ENCODE data around the gene TNFAIP1.
A peak's percentile ranks its signal among the peaks of the same experiment; 100 is the strongest.

Gene TNFAIP1

DNA sequence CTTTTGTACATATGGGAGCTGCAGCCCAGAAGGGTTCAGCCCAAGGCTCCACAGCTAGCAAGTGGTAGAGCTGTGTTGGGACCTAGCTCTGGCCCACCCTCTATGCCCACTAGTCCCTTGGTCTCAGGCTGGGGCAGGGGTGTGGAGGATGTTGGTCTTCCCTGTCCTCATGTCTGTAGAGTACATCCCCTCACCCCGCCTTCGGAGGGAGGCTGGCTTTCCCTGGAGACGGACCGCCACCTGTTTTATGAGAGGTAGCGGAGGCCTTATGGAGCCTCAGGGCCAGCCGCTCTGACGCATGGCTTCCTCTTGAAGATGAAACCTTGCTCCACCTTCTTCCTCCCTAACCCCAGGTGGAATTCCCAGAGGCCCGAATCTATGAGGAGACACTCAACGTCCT, 8.4 kb downstream of the TNFAIP1 start:
- FAIRE-seq (no peak), DNase-seq (ENCODE audit: extremely low spot score, insufficient read length, low read depth) (no peak)

DNA sequence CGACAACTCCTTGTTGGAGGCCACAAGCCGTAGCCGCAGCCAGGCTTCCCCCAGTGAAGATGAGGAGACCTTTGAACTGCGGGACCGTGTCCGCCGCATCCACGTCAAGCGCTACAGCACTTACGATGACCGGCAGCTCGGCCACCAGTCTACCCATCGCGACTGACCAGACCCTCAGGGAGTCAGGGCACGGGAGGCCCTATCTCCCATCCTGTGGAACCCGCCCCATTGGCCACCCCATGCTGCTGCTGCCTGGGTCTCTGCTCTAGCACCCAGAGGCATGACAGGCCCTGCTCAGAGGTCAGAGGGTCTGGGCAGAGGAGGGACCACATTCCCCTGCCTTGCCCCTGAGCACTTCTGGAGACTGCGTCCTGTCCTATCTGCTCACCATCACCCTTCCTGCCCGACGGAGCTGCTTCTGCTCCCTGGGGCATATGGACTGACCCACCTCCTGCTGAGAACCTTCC, 8.9 kb downstream of the TNFAIP1 start:
- no peak for DNase-seq (ENCODE audit: extremely low spot score, insufficient read length, low read depth)
- no peak for FAIRE-seq

DNA sequence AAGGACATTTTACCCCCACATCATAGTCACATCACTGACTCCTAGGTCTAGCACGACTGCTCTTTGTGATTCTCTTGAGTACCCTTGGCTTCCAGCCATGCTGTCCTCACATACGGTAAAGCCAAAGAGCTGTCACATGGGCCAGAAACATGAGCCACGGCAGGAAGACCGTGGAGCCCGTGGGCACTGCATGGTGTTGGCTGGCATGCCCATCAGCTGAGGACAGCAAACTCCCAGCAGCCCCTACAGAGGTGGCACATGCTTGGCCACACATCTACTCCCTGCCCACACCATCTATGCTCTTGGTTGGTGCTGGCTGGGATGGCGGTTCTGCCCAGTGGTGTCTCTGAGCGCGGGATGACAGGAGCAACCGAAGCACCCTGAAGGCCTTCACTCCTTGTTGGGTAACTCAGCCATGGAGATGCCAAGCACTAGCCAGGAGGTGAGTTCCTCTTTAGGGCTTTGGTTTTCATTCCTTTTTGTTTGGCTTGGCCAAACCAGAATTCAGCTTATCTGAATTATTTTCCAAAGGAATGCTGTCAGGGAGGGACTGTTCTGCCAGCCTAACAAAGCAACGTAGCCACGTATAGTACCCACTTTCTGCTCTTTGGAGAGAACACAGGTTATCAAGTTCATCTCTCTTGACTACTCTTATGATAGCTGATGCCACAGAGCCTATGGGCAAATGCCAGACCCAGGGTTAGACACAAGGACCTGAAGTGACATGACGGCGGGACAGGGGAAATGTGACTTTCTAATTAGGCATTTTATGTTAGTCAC, 10.0 kb downstream of the TNFAIP1 start:
- no peak for FAIRE-seq
- DNase-seq (ENCODE audit: extremely low spot score, insufficient read length, low read depth): no peak

DNA sequence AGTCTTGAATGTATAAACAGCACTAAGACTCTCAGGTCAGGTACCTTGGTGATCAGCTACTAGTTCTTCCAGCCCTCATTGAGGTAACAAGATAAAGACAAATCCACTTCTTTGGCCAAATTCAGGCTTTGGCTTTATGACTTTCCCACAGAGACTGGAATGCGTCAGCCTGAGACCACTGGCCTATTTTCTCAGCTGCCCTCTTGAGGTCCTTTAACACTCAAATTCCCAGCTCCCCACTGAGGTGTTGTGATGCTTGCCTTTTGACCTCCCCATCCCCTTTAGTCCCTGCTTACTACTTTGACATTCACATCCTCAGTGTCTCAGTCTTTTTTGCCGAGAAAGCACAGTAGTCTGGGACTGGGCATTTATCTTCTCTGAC, 10.6 kb downstream of the TNFAIP1 start:
- no peak for DNase-seq (ENCODE audit: extremely low spot score, insufficient read length, low read depth)
- no peak for FAIRE-seq

DNA sequence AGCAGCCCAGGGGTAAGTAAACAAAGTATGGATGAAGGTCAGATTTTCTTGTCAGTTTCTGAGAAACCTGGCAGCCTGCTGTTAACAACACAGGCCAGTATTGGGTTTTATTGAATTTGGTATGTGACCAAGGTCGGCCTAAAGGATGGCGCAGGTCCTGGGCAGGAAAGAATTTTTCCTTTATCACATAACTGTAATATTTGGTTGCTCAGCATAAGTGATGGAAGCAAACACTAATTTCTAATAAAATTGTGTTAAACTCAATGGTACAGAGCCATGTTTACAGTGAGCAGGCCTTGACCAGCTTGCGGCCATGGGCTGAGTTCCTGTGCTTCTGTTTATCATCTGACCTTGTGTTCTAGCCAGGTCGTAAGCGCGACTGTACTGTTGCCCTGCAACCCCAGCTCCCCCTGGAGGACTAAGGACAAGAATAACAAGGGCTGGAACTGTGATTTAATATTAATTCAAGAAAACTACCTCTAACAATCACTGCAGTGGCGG, 11.2 kb downstream of the TNFAIP1 start:
- FAIRE-seq (no peak), DNase-seq (ENCODE audit: extremely low spot score, insufficient read length, low read depth) (no peak)

DNA sequence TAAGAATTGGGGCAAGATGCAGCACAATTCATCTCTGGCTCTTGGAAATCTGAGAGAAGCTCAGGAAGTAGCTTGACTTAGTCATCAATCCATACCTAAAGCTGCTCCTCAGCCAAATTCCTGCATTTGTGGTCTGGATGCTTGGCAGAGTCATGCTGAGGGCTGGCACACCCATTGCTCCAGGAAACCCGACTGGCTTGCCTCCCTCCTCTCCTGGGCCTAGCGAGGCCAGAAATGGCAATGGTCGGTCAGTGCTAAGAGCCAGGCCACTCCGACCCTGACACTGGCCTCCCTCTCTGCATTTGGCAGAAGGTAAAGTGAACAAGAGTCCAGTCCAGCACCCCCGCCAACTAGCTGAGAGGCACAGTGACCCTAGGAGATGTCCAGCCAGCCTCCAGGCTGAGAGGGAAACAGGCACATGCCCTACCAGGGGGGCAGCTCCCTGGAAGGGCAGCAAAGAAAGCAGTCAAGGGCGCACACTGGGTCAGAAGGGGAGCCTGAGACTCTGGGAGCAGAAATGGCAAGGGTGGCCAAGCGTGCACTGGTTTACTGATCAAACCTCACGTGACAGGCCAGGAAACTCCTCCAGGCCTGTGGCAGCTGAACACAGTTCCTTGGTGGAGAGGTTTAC, 11.8 kb downstream of the TNFAIP1 start:
- FAIRE-seq (no peak), DNase-seq (ENCODE audit: extremely low spot score, insufficient read length, low read depth) (no peak)

DNA sequence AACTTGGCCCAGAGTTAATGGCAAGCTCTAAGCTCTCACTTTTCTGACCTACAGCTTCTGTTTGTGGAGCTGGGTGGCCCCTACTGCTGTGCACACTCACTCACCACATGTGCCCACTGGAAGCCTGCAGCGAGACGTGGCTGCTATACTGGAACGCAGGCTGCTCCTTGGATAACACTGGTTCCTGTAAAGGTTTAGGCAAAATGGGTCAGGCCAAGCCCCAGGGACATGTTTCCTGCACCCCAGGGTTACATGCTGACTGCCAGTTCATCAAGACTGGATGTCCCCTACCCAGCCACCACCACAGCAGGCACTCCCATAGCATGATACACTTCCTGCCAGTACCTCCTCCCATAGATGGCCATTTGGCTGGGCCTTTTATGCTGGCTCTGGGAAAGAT, 13.4 kb downstream of the TNFAIP1 start:
- FAIRE-seq (no peak), DNase-seq (ENCODE audit: extremely low spot score, insufficient read length, low read depth) (no peak)

DNA sequence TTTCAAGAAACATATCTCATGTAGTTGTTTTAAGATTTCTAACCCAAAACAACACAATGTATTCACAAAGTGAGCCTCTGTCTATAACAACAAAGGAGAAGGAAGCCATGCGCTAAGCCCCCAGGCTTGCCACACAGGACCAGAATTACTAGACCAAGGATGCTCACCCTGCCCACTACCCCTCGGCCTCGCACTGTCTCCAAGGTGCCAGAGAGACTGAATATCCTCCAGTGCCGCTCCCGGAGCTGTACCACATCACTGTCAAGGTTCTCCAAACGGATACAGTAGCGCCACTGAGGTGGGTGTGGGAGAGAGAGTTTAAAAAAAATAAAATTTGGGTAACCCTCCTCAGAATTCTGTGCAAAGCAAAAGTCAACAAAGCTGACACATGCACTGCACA, 14.7 kb downstream of the TNFAIP1 start:
- no peak for DNase-seq (ENCODE audit: extremely low spot score, insufficient read length, low read depth)
- no peak for FAIRE-seq

DNA sequence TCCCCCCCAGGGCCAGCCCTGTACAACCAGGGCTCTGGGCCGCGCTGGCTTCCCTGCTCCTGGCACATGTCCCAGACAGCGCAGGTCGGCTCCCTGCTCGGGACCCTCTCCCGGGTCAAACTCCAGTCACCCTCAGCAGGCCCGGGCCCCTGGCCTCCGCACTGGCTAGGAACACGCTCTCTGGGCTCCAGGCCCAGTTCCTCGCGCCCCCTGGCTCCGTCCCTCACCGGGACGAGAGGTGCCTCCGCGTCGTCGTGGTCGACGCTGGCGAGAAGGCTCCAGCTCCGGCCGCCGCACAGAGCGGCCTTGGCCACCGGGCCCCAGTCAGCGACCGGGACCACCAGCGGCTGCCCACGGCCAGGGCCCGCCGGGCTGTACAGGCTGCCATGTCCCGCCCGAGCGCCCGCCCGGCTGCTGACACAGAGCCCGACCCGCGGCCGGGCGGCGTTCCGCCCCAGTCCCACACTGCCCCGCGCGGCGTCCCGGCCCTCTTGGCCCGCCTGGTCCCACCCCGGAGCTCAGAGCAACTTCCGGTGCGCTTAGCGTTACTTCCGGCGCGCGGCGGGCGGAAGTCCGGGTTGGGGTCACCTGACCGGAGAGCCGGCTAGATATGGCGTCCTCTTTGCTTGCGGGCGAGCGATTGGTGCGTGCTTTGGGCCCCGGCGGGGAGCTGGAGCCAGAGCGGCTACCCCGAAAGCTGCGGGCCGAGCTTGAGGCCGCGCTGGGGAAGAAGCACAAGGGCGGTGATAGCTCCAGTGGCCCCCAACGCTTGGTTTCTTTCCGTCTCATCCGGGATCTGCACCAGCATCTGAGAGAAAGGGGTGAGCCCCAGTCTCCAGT, 21.7 kb downstream of the TNFAIP1 start, which contains the start of gene POLDIP2:
POLDIP2 (minus strand) TSS at position 467 of the 840 bp plus-strand sequence; CDS start at position 388, 79 bp downstream.
- DNase-seq (ENCODE audit: extremely low spot score, insufficient read length, low read depth): peak; percentile 93
- FAIRE-seq: peak; percentile 93

DNA sequence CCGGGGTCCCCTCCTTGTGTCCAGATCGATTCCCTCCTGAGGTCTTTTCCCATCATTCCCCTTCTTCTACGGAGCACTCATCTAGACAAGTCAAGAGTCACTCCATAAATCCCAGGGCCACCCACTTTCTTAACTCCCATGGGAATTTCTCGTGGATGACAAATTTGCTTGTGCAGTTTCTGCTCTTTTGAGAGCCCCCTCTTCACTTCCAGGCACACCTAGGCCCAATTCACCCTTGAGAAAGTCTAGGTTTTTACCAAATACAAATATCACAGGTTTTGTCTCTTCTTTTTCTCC, 22.3 kb downstream of the TNFAIP1 start:
- FAIRE-seq: no peak

DNA sequence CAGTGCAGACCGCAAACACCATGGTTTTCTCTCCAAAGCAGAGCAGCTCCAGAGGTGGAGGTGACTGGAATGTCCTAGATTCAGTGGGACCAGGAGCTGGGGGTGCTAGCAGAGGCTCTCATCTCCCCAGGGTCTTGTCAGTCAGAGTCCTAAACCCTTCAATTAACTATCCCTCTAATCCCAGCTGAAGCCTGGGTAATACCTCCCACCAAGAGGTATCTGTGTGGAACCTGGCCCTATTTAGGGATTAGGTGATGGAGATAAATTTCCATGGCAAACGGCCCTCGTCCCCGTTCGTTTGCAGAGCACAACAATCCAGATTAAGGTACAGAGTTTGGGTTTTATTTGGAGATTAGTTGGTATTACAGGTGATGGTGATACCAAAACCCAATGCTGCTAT, 27.6 kb downstream of the TNFAIP1 start:
- no peak for DNase-seq (ENCODE audit: extremely low spot score, insufficient read length, low read depth)
- no peak for FAIRE-seq

More for the DNA sequence above, 22.3 kb downstream of the TNFAIP1 start:
- DNase-seq (ENCODE audit: extremely low spot score, insufficient read length, low read depth): no peak

DNA sequence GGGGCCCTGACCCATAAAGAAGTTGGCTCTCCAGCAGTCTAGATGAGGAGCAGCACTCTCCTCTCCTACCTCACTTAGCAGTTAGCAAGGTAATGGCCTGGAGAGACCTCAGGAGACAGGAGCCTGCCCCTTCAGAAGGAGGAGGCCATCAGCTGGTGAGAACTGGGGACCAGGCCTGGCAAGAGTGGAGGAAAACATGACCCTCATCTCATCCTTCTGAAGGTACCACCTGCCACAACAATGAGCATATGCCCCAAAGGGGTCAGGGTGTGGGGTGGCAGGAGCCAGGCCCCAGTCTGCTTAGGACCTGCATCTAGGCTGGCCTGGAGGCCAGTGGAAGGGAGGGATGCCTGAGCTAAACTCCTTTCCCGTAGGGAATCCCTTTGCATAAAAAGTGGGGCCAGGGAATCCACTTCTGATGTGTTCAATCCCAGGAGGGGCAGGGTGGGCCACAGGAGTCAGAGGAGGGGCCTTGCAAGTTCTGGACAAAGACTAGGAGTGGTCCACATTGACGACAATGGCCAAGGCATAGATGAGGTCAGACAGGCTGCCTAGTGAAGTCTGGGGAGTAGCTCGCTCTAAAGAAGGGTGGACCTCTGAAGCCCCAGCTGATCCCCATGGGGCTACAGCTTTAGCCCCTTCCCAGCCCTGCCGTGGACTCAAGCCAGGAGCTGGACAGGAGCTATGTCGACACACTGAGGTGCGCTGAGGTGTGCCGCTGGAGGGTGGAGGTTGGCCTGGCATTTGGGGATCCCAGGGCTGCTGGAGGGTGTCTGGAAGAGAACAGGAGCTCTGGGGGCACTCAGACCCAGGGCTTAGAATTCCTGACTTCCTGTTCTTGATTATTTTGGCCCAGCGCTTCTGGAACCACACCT, 28.5 kb downstream of the TNFAIP1 start:
- DNase-seq (ENCODE audit: extremely low spot score, insufficient read length, low read depth) (no peak), FAIRE-seq (no peak)

DNA sequence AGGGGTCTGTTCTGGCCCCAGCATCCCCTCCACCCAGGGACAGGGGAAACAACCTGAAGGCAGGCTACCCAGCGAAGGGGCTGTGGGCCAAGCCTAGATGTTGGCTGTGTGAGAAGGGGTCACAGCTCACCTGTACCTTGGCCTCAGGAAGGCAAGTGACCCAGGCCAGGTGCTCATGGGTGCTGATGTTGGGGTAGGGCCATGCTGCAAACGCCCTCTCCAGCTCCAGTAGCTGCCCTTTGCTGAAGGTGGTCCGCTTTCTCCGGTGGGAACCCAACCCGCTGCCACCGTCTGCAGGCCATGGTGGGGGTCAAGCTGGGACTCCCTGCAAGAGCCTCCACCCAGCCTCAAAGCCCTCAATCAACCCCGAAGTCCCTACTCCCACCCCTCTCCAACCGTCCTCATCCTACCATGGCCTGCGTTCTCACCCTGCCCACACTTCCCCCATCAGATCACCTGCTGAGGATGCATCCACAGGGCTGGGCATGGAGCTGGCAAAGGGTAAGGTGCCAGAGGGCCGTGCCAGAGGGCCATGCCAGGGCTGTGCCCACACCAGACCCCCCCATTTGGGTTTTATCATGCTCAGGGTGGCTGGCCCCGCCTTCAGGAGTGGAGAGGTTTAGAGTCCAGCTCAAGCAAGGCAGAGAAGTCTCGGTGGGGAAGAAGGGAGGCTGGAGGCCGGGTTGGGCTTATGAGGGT, 29.3 kb downstream of the TNFAIP1 start, which contains the start of gene SEBOX:
SEBOX (minus strand) TSS at position 535 of the 699 bp plus-strand sequence; CDS start at position 487, 48 bp downstream.
- DNase-seq (ENCODE audit: extremely low spot score, insufficient read length, low read depth): no peak
- FAIRE-seq: no peak

DNA sequence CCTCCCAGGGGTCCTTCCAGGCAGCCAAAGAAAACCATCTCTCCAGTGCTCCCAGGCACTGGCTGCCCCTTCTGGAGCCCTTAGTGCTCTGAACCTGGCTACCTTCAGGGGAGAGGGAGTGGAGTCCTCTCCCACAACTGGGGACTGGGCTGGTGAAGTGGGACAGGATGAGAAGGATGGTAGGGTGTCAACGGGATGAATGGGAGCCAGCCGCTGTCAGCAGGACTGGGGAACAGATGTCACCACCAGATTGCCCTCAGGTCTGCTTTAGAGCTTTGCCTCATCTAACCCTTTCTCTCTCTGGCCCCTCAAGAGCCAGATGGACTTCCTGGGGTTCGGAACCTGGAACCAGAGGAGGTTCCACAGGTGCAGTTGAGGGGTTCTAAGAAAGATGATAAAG, 29.9 kb downstream of the TNFAIP1 start:
- FAIRE-seq (no peak), DNase-seq (ENCODE audit: extremely low spot score, insufficient read length, low read depth) (no peak)

DNA sequence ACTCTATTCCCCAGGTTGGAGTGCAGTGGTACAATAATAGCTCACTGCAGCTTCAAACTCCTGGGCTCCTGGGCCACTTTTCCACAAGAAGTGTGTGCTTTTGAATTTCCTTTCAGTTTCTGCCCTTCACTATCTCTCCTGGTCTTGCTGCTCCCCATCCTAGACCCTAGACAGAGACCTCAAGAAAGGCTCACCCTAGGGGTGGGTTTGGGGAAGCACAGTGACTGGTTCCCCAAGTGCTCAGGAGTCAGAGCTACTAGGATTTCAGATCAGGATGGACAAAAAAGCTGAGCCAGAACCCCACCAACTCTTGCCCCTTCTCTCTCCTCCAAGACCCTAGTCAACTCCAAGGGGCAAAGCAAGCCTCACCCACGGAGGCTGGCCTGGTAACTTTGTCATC, 31.0 kb downstream of the TNFAIP1 start:
- no peak for FAIRE-seq

DNA sequence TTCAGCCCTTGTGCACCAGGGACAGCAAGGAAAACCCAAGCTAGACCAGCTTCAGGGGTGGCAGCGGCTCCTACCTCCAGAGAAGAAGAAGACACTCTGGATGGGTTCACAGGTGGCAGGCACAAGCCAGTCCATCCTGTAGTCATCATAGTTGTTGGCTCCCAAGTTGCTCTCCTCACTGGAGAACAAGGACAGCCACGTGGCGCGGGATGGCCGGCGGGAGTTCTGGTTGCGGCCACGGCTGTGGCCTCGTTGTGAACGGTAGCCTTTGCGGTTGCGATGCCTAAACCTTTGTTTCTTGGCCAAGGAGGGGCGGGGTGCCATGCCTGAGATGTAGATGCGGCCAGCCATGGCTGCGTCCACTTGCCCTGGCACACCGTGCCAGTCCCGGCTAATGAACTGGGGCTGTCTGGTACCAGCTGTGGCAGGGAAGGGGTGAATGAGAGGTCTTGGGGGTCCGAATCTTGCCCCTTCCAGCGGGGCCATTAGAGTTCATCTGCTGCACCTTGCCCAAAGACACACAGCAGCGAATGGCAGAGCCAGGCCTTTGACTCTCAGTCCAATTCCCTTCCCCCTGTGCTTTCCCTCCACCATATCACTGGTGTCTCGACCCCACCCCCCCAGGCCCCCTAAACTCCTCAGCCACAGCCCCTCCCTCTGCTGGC, 32.2 kb downstream of the TNFAIP1 start:
- FAIRE-seq (no peak), DNase-seq (ENCODE audit: extremely low spot score, insufficient read length, low read depth) (no peak)

More for the DNA sequence above, 31.0 kb downstream of the TNFAIP1 start:
- no peak for DNase-seq (ENCODE audit: extremely low spot score, insufficient read length, low read depth)

DNA sequence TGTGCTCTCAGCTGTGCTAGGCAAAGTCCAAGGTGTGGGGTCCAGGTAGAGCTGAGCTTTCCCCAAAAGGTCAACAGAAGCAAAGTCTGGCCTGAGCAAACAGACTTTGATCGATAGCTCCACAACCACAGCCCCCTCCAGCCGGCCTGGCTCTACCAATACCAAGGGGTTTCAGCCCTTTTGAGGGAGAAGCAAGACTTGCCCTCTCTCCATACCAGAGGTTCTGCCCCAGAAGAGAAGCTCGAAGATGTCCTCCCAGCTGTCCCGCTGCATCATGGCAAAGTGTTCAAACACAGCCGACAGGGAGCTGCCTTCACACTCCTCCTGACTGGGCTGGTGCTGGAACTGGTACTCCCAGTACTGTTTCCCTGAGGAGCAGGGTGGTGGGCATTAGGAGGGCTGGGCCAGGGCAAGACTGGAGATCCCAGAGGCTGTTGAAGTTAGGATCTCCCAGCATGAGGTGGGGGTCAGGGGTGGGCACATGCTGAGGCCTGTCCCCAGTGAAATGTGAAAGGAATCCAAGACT, 32.8 kb downstream of the TNFAIP1 start:
- no peak for FAIRE-seq
- no peak for DNase-seq (ENCODE audit: extremely low spot score, insufficient read length, low read depth)

Measured in GM18507 (cell line).